Hematopoietic multipotent progenitor cell treated with erythropoietin and hydrocortisone succinate and interleukin-3 and kit ligand, for 6 days (in vitro differentiated cells): ENCODE measurements around the gene KRT32.
"Not testable (repeated sequence)": the region's sequence is repeated elsewhere in the genome, so short reads cannot be mapped to it uniquely, and the experiment has no call there.

Experiments
- DNase-seq: peaks from one replicate; pipeline ENCODE4 v3.0.0-alpha.2; 2015

The KRT32 gene

DNA sequence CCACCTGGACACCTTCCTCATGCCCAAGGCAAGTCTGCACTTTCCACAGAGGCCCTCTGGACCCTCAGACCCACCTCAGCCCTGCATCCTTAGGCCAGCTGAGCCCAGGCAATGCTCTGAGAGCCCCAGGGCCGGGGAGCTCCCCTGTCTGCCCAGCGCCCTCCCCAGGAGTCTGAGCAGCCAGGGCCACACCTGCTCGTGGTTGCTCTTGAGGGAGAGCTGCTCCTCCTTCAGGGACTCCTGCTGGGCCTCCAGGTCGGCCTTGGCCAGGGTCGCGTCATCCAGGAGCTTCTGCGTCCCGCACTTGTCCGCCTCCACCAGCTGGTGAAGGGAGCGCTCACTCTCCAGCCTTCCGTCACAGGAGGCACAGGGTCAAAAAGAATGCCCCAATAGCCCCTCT is 44.6 kb downstream of the KRT32 start:
- not testable (repeated sequence) for DNase-seq

- no peak for DNase-seq
Measured at GRCh38 chr17:41421617-41422016, 45.6 kb downstream of the KRT32 start.

- no peak for DNase-seq
Measured at GRCh38 chr17:41421116-41421515, 46.1 kb downstream of the KRT32 start.

DNA sequence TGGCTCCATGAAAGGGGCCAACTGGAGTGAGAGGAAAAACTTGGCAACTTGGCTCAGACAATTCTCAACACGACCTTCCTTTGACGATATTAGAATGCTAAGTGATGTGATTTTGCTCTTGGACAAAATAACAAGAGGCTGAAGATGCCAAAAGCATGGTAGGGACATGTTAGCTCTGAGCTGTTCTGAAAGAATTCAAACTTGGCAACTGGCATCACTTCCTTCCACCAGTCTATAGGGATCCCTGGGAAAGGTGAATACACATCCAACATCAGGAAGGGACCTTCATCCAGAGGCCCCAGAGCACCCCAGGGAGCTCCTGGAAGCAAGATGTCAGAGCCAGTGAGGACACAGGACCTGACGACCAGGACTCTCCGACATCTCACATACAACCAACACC is 47.1 kb downstream of the KRT32 start:
- DNase-seq = no peak

DNA sequence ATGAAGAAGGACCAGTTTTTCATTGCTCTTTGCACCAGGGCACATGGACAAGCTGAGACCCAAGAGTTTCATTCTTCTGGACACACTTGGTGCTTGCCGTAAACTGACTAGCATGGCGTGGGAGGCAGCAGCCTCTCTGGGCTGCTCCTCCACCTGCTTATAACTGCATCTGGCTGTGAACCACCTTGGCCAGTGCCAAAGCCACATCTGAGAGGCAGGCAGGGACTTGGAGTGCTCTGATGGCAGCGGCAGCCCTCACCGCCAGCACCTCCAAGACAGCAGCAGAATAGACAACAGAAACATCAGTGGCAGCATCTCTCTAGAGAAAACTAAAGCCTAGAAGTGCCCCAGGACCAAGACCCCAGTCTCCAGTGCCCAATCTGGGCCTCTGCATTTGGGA is 47.5 kb downstream of the KRT32 start:
- DNase-seq = no peak

- no peak for DNase-seq
Measured at GRCh38 chr17:41418116-41418860, 48.9 kb downstream of the KRT32 start.

GRCh38 chr17:41417576-41418015 is 49.6 kb downstream of the KRT32 start:
- DNase-seq = peak; percentile 23

DNA sequence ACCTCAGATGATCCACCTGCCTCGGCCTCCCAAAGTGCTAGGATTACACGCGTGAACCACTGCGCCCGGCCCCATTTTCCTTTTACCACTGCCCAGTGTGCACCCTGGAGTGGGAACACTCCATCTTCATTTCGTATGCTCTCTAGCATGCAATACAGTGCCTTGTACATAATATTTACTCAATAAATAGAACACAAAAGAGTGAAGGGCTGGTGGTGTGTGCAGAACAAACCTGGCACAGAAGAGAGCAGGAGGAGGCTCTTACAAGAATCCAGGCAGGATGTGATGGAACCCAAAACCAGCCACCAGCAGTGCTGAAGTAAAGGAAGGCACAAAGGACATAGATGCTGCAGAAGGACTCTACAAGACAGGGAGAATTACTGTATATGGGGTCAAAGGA is 50.1 kb downstream of the KRT32 start:
- no peak for DNase-seq

GRCh38 chr17:41416479-41416878 is 50.7 kb downstream of the KRT32 start:
- DNase-seq = no peak

GRCh38 chr17:41415833-41416335 is 51.3 kb downstream of the KRT32 start:
- no peak for DNase-seq

GRCh38 chr17:41415411-41415810 is 51.8 kb downstream of the KRT32 start:
- no peak for DNase-seq

- DNase-seq = no peak
Measured at GRCh38 chr17:41413982-41414381, 53.2 kb downstream of the KRT32 start.

- DNase-seq = no peak
Measured at GRCh38 chr17:41413353-41413957, 53.7 kb downstream of the KRT32 start.

DNA sequence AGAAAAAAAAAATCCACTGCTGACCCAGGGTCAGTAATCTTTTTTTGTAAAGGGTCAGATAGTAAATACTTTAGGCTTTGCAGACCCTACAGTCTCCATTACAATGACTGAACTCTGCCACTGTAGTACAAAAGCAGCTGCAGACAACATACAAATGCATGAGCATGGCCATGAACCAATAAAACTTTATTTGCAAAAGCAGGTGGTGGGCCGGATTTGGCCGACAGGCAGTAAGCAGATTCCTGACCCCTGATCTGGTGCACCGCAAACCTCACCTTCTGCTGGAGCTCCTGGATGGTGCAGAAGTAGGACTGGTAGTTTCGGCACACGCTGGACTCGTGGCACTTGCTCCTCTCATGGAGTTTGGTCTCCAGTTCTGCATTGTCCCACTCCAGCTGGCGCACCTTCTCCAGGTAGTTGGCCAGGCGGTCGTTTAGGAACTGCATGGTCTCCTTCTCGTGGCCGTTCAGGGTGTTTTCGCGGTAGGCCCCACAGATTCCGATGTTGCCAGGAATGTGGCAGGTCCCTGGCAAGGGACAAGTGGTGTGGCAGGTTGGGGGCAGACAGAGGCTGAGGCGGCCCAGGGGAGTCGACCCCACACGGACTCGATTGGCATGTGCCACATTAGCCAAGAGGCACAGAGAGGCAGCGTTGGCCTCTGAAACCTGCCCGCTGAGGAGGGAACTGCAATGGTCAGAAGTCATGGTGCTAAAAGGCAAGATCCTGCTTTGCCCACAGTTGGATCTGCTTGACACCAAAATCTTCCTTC is 55.9 kb downstream of the KRT32 start:
- no peak for DNase-seq
